Glutamatergic neuron (in vitro differentiated cells): ENCODE data around the gene NISCH. TPM values are rescaled to one million over a fixed set of nuclear protein-coding genes. Genes with fewer than 3 reads are reported as not detected.

Source experiments
- DNase-seq: peaks from one replicate; pipeline ENCODE4 v3.0.0; 2022
- H3K27ac Mint-ChIP-seq: one replicate; pipeline ENCODE4 v1.8.0; 2020; ENCODE audit warnings: mild to moderate bottlenecking, mixed read lengths, inconsistent platforms; ENCODE audit not compliant: unreplicated experiment
- H3K27me3 Mint-ChIP-seq: one replicate; pipeline ENCODE4 v1.8.0; 2020; ENCODE audit warnings: mild to moderate bottlenecking, moderate library complexity, mixed read lengths, inconsistent platforms; ENCODE audit not compliant: unreplicated experiment
- H3K36me3 Mint-ChIP-seq: one replicate; pipeline ENCODE4 v1.8.0; 2020; ENCODE audit warnings: mild to moderate bottlenecking, mixed read lengths, inconsistent platforms; ENCODE audit not compliant: unreplicated experiment
- H3K4me1 Mint-ChIP-seq: one replicate; pipeline ENCODE4 v1.8.0; 2020; ENCODE audit warnings: mild to moderate bottlenecking, low read depth, mixed read lengths, inconsistent platforms; ENCODE audit not compliant: unreplicated experiment
- H3K4me3 Mint-ChIP-seq: one replicate; pipeline ENCODE4 v1.8.0; 2020; ENCODE audit warnings: mild to moderate bottlenecking, mixed read lengths, inconsistent platforms; ENCODE audit not compliant: unreplicated experiment
- H3K9me3 Mint-ChIP-seq: one replicate; pipeline ENCODE4 v1.8.0; 2020; ENCODE audit warnings: mild to moderate bottlenecking, moderate library complexity, mixed read lengths, inconsistent platforms; ENCODE audit not compliant: unreplicated experiment
- CTCF ChIP-seq: fragments of 200-600 bp; sonication (generic); IDR thresholded peaks from one replicate; pipeline ENCODE4 v1.5.0; 2021; ENCODE audit not compliant: partially characterized antibody, unreplicated experiment
- total RNA-seq: library from RNA; stranded (reverse); fragmentation: NEBNext Ultra II Directional; extraction: Animal tissue kit (Norgen Biotek cat#: 25700); gene quantifications from one replicate; pipeline ENCODE4 v1.2.1, GENCODE V29; 2021; ENCODE audit not compliant: unreplicated experiment

NISCH gene
- total RNA-seq, 1 donor from 2014 or later: 280 TPM

GRCh38 chr3:52443791-52444687, 11.4 kb upstream of the NISCH start:
- H3K27me3 Mint-ChIP-seq: peaks cover 5% of the 10 kb centered on the region
- H3K4me1 Mint-ChIP-seq: peaks cover 5% of the 10 kb centered on the region
- no peak overlapping the region for H3K27ac Mint-ChIP-seq
- H3K36me3 Mint-ChIP-seq: no peaks in the 10 kb centered on the region
- TF ChIP-seq CTCF: no peak
- no peak overlapping the region for H3K4me3 Mint-ChIP-seq
- no peak for DNase-seq
- no peaks in the 10 kb centered on the region for H3K9me3 Mint-ChIP-seq

GRCh38 chr3:52444860-52445793, 10.3 kb upstream of the NISCH start, which contains the start of gene SEMA3G:
Gene SEMA3G, minus strand, starts transcription at chr3:52445103. Its CDS starts 76 bp downstream, at chr3:52445027.
- peak; percentile 81 for DNase-seq
- H3K27ac Mint-ChIP-seq: no peak within 1 kb of the TSS
- H3K9me3 Mint-ChIP-seq: no peaks in the 10 kb centered on the region
- peaks cover 6% of the 10 kb centered on the region for H3K27me3 Mint-ChIP-seq
- H3K4me3 Mint-ChIP-seq: no peak within 1 kb of the TSS
- no peaks in the 10 kb centered on the region for H3K36me3 Mint-ChIP-seq
- TF ChIP-seq CTCF: peak; percentile 65
- H3K4me1 Mint-ChIP-seq: peaks cover 5% of the 10 kb centered on the region

GRCh38 chr3:52446042-52446441, 9.4 kb upstream of the NISCH start:
- Mint-ChIP-seq H3K27me3 (peaks cover 5% of the 10 kb centered on the region), H3K4me1 (peaks cover 5% of the 10 kb centered on the region), H3K4me3 (no peak overlapping the region), H3K27ac (no peak overlapping the region), H3K9me3 (no peaks in the 10 kb centered on the region), H3K36me3 (no peaks in the 10 kb centered on the region)
- no peak for DNase-seq
- no peak for TF ChIP-seq CTCF

GRCh38 chr3:52446631-52447511, 8.5 kb upstream of the NISCH start:
- Mint-ChIP-seq H3K36me3 (no peaks in the 10 kb centered on the region), H3K27ac (no peak overlapping the region), H3K4me1 (peaks cover 8% of the 10 kb centered on the region), H3K27me3 (peaks cover 5% of the 10 kb centered on the region), H3K9me3 (no peaks in the 10 kb centered on the region), H3K4me3 (no peak overlapping the region)
- peak; percentile 100 for TF ChIP-seq CTCF
- peak; percentile 78 for DNase-seq
